GM21423 (cell line): ENCODE data around the gene AK1.

Source experiments
- ATAC-seq: cut with Tn5 transposase; IDR thresholded peaks from one replicate; pipeline ENCODE4 v1.9.1; 2021; ENCODE audit warnings: mild to moderate bottlenecking, moderate library complexity; ENCODE audit not compliant: unreplicated experiment

The AK1 gene

DNA sequence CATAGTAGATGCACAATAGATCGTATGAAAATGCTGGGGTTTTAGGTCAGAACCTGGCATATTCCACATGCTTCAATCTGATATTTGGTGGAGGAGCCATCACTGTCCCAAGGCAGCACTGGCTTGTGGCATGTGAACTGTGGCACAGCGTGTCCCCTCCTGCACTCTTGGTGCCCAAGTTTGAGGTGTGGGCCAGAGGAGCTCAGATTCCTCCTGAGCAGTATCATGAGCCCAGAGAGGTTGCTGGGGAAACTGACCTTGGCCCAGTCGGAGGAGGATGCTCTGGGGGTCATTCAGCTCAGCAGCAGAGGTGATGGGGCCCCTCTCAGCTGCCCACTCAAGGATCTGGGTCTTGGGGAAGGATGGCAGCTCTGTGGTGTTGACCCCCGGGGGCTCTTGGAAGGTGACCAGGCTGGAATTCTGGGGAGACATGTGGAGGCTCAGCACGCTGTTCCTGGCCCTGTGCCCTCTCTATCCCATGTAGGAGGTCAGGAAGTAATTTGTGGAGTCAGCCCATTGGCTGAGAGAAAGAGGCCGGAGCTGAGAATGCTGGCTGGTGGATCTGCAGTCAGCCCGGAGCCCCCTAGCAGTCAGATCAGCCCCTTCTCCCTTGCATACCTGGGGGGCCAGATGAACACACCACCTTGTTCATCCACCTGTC lies 51.1 kb downstream of the AK1 start:
- no peak for ATAC-seq

- ATAC-seq = no peak
Measured at GRCh38 chr9:127825319-127826051, 52.0 kb downstream of the AK1 start.

GRCh38 chr9:127822108-127822507 lies 55.4 kb downstream of the AK1 start:
- ATAC-seq = no peak

DNA sequence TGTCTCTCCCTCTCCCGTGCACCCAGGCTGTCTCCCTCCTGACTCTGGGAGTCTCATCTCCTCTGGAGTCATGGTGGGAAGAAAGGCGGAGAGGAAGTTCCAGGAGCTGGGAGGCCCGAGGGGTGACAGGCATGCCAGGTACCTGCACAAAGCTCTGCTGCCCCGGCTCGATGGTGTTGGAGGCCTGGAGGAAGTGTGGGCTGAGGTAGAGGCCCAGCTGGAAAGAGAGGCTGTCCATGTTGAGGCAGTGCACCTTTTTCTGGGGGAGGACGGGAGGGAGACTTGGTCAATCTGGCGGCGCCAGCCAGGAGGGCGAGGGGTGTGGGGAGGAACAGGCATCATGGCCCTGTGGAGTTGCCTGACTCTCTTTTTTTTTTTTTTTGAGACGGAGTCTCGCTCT lies 58.9 kb downstream of the AK1 start:
- ATAC-seq = no peak

- ATAC-seq = no peak
Measured at GRCh38 chr9:127817881-127818434, 59.5 kb downstream of the AK1 start.

DNA sequence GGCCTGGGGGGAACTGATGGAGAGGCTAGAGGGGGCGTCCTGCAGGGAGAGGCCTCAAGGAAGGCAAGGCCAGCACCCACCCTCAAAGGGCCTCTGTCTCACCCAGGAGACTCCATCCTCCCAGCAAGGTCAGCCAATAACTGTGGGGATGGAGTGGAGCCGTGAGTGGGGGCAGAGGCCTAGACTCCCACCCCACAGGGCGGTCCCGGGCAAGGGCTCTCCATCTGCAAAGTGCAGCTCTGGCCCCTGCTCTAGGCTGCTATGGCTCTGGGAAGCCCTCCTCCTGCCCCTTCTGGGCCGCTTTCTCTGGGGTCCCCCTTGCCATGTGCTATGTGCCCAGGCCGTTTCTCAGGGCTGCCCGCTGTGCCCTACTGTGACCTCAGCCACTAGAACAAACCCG lies 60.7 kb downstream of the AK1 start:
- ATAC-seq = no peak
